ENCODE results near the gene ADPRHL1.

ADPRHL1 gene

GRCh38 chr13:113367020-113367560 is 86.2 kb downstream of the ADPRHL1 start:
- no peak for DNase-seq

GRCh38 chr13:113365971-113366588 is 87.2 kb downstream of the ADPRHL1 start:
- DNase-seq, result no peak

GRCh38 chr13:113365583-113365970 is 87.7 kb downstream of the ADPRHL1 start:
- DNase-seq, result no peak

GRCh38 chr13:113364901-113365582 is 88.2 kb downstream of the ADPRHL1 start:
- DNase-seq, result no peak

- DNase-seq, result no peak
These were observed 88.9 kb downstream of the ADPRHL1 start for GRCh38 chr13:113364311-113364889.

- no peak for DNase-seq
These were observed 91.9 kb downstream of the ADPRHL1 start for GRCh38 chr13:113361406-113361805.

- no peak for DNase-seq
These were observed 92.8 kb downstream of the ADPRHL1 start for GRCh38 chr13:113360446-113360845.

GRCh38 chr13:113359571-113359970 is 93.7 kb downstream of the ADPRHL1 start:
- no peak for DNase-seq

GRCh38 chr13:113358653-113359190 is 94.6 kb downstream of the ADPRHL1 start:
- no peak for DNase-seq

- DNase-seq, result no peak
These were observed 95.8 kb downstream of the ADPRHL1 start for GRCh38 chr13:113357529-113357928.

GRCh38 chr13:113356596-113356995 is 96.7 kb downstream of the ADPRHL1 start:
- DNase-seq, result no peak

GRCh38 chr13:113355621-113356020 is 97.7 kb downstream of the ADPRHL1 start:
- no peak for DNase-seq

- DNase-seq, result no peak
These were observed 98.3 kb downstream of the ADPRHL1 start for GRCh38 chr13:113354831-113355610.

- no peak for DNase-seq
These were observed 100.0 kb downstream of the ADPRHL1 start for GRCh38 chr13:113353254-113353653.

GRCh38 chr13:113351514-113352026 is 101.7 kb downstream of the ADPRHL1 start:
- no peak for DNase-seq

GRCh38 chr13:113350938-113351335 is 102.4 kb downstream of the ADPRHL1 start:
- DNase-seq, result no peak

- DNase-seq, result peak; percentile 30
These were observed 103.0 kb downstream of the ADPRHL1 start for GRCh38 chr13:113350065-113350937.

Data from NCI-H82 (cell line).